NCI-H82 treated with DMSO at 0.1 percent for 48 hours (cell line): ENCODE results near the gene FCHO2.

Experiments used
- DNase-seq: peaks from one replicate; lab custom pipeline; 2025; ENCODE audit not compliant: unreplicated experiment; lab: John Stamatoyannopoulos, UW

Gene FCHO2

DNA sequence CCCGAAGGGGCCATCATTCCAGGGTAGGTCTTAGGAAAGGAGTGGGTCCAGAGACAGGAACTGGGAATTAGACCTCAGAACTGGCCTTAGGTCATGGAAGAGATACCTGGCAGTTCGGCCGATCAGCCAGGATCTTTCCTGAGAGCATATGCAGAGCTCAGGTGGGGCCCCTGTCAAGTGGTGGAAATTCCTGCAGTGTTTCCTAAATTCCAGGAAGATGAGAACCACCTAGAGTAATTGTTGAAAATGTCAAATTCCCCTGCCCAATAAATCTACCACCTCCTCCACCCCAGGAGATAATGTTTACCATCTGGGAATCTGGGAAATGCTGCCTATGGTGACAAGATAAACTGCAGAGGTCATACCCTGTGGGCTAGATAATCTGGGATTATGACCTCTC lies 179.2 kb downstream of the FCHO2 start:
- DNase-seq, result peak; percentile 5

DNA sequence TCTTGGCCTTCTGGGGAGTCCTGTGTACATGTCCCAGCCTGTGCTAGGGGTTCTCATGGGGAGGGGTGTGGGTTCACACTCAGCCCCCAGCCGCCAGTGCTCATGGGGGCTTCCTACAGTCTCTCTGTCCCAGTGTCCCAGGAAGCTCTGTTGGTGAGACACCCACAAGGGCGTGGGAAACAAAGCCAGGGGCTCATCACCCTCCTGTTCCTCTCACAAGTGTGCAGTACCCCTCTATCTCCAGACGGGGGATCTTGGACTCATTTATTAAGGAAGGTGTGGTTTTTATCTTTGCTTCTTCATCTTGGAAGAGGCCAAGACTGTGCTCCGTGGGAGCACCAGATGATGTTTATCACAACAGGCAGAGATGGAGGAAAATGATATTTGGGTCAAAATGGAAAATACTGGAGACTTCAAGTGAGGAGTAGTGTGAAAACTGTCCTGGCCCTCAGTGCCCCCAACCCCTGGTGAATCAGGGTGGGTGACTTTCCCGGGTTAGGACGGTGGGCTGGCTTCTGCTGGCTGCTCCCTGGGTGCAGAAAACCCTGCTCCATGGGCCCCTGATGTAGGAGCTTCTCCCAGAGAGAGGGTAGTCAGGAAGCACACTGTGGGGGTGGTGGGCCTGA lies 179.7 kb downstream of the FCHO2 start:
- peak; percentile 19 for DNase-seq

DNA sequence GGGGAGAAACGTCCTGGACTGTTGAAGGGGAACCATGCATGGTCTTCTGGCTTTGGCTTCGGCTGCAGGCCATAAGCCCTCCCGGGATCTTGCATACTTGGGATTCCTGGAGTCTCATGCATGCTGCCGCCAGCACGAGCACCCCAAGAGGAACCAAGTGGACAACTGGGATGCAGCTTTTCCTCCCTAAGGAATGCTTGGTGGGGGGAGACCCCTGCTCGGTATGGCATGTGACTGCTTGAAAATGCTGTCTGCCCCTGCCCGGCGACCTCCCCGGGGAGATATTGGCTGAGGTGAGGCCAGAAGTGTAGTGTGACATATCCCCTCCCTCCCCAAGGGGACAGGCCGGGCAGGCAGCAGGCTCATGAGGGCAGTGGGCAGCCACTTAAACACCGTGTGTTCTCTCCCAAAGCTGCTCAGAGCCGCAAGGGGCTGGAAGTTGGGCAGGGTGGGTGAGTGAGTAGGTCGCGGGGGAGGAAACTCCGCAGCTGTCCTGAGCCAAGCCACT lies 180.3 kb downstream of the FCHO2 start:
- no peak for DNase-seq

DNA sequence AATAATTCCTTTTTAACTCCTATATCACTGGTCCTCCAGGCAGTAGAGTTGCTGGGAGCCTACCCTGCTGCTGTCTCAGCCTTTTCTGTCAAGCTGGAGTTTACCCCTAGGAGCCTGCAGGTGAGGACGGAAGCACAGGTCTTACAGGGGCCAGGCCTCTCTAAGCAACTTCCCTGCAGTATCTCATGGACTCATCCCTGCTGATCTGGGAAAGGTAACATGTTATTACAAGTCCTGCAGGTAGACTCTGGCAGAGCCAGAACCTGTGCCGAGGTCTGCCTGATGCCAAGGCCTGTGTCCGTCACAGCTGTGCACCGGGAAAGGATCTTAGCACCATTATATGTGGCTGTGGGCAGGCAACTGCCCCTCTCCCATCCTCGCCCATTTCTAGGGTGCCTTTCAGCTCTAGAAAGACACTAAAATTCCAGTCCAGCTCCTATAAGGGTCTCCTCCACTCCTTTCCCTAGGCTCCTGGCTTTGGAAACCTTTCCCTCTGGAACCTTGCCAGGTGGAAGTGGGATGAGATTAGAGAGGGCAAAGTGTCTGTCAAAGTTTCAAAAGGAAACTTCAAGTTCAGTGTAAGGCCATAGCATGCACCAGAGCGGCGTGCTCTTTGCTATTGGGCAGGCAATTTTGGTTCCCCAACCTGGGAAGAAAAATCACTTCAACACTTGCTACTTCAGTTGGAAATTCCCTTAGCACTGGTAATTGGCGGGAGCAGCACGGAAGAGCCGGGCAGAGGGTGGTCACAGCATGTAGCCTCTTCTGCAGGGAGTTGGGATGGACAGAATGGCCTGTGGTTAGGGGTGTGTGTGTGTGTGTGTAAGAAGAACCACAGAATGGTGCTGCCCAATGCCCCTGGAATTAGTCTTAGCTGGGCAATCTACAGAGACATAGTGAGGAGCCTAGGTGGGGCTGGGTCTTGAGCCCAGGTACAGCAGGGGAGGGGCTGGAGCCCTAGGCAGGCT lies 182.0 kb downstream of the FCHO2 start:
- no peak for DNase-seq

DNA sequence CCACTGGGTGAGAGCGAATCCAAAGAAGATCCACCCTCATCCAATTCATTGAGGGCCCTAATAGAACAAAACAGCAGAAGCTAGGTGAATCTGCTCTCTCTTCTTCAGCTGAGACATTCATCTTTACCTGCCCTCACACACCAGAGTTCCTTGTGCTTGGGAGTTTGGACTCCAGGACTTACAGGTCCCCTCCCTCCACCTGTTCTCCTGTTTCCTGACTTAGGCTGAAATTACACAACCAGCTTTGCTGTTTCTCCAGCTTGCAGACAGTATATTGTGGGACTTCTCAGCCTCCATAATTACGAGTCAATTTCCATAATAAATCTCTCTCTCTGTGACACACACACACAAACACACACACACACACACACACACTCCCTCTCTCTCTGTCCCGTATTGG lies 183.6 kb downstream of the FCHO2 start:
- DNase-seq, result no peak
